CMK (cell line): ENCODE results near the gene ATAD3A.
"Not testable (repeated sequence)": the region's sequence is repeated elsewhere in the genome, so short reads cannot be mapped to it uniquely, and the experiment has no call there.

Experiments used
- DNase-seq: peaks from one replicate; pipeline ENCODE4 v3.0.0-alpha.2; 2010; ENCODE audit warnings: low read depth

Gene ATAD3A

GRCh38 chr1:1554926-1555915 lies 43.3 kb downstream of the ATAD3A start:
- DNase-seq, result no peak

- no peak for DNase-seq
Observed at GRCh38 chr1:1556505-1556904, 44.5 kb downstream of the ATAD3A start.

- DNase-seq, result not testable (repeated sequence)
Observed at GRCh38 chr1:1556961-1557360, 45.0 kb downstream of the ATAD3A start.

DNA sequence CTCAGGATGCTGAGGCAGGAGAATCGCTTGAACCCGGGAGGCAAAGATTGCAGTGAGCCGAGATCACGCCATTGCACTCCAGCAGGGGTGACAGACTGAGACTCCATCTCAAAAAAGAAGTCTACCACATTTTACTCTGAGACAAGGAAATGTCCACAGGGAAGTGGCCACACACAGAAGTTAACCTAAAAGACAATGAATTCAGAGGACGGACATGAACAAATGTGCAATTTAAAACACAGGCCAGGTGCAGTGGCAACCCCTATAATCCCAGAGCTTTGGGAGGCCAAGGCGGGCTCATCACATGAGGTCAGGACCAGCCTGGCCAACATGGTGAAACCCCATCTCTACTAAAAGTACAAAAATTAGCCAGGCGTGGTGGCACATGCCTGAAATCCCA lies 45.7 kb downstream of the ATAD3A start:
- not testable (repeated sequence) for DNase-seq

GRCh38 chr1:1558591-1558990 lies 46.6 kb downstream of the ATAD3A start:
- DNase-seq, result no peak

DNA sequence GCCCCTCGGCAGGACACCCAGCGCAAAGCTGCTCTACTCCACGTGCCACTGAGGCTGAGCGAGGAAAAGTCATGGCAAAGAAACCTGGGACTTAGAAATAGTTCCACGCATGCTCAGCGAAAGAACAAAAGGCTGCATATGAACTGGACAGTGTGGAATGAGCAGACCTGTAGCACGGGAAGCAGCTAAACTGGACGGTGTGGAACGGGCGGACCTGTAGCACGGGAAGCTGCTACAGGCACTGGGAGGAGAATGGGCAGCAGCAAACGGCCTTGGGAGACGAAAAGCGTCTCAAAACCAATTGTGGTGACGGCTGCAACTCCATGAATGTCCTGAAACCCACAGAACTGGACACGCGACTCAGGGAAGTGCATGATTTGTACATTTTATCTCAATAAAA lies 47.1 kb downstream of the ATAD3A start:
- DNase-seq, result no peak

DNA sequence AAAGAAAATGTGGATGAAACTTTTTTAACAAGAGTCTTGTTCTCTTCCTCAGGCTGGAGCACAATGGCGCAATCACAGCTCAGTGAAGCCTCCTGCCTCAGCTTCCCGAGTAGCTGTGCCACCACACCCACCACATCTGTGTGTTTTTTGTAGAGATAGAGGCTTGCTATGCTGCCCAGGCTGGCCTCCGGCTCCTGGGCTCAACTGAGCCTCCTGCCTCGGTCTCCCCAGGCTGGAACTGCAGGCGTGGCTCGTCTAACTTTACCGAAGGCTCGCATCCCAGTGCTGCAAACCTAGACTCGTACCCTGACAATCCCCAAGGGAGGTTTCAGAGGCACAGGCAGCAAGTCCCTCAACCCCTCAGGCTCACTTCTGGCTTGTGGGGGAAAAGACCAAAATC lies 48.2 kb downstream of the ATAD3A start:
- DNase-seq, result no peak

GRCh38 chr1:1561801-1562470 lies 50.0 kb downstream of the ATAD3A start:
- DNase-seq, result no peak

GRCh38 chr1:1562556-1563195 lies 50.7 kb downstream of the ATAD3A start:
- no peak for DNase-seq

GRCh38 chr1:1563688-1564087 lies 51.7 kb downstream of the ATAD3A start:
- DNase-seq, result no peak

- no peak for DNase-seq
Observed at GRCh38 chr1:1564268-1564667, 52.3 kb downstream of the ATAD3A start.

GRCh38 chr1:1565340-1565739 lies 53.4 kb downstream of the ATAD3A start:
- no peak for DNase-seq

DNA sequence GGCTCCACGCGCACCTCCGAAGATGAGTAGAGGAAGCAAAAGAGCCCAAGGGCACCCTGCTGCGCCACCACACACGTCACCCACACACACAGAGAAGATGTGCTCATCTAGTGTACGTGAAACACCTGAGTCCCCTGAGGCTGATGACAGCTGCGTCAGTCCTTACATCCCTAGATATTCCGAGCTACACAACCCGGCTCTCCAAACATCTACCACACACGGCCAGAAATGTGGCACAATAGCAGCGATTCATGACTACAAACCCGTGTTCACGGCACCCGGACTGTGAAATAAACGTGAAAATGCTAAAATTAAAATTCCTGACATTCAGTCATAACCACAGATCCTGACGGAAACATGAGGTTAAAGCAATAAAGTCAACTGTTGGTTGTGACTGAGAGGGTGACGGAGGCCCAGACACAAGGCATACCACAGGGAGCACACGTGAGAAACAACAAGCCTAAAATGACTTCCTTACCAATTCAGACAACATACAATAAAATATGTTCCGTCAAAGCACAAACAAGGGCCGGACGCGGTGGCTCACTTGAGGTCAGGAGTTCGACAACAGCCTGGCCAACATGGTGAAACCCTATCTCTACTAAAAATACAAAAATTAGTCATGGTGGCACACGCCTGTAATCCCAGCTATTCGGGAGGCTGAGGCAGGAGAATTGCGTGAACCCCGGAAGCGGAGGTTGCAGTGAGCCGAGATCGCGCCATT lies 55.4 kb downstream of the ATAD3A start:
- no peak for DNase-seq

- DNase-seq, result no peak
Observed at GRCh38 chr1:1567891-1568291, 55.9 kb downstream of the ATAD3A start.

- DNase-seq, result no peak
Observed at GRCh38 chr1:1569341-1569740, 57.4 kb downstream of the ATAD3A start.

GRCh38 chr1:1573843-1574720 lies 62.1 kb downstream of the ATAD3A start:
- no peak for DNase-seq

DNA sequence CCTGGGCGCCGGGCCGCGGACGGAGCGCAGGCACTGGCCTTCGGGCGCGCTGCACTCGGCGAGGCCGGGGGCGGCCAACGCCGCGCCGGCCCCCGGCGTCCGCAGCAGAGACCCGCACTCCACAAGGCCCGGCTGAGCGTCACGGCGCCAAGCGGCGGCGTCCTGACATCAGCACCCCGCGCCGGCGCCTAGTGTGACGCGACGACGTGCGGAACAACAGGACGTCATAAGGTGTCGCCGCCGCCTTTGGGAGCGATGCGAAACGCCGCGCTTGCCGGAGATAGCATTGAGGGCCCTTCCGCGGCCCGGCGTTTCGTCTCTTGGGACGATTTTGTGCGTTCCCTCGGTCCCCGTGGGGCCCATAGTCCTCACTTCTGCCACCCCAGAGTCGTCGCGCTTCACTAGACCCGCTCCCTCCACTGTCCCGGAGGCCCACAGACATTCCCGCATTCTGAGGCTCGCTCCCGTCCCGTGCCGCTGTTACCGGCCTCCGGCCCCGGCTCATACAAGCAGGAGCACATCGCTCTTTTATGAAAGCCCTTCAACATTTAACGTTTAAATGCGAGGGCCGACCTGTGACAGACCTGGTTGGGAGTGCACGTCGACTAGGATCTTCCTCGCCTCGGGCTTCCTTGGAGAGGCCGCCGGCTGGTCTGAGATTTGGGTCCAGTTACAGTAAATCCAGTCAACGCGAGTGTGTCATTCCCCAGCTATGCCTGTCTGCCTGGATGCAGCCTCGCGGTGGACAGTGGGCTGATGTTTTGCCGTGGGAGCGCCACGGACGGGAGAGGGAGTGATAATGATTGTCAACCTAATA lies 63.0 kb downstream of the ATAD3A start, which contains the start of gene SSU72:
TSS of gene SSU72 (minus strand) at position 143 of the 817 bp plus-strand sequence. CDS start 306 bp downstream, outside the sequence.
- peak; percentile 92 for DNase-seq

GRCh38 chr1:1577367-1578011 lies 65.5 kb downstream of the ATAD3A start:
- no peak for DNase-seq

DNA sequence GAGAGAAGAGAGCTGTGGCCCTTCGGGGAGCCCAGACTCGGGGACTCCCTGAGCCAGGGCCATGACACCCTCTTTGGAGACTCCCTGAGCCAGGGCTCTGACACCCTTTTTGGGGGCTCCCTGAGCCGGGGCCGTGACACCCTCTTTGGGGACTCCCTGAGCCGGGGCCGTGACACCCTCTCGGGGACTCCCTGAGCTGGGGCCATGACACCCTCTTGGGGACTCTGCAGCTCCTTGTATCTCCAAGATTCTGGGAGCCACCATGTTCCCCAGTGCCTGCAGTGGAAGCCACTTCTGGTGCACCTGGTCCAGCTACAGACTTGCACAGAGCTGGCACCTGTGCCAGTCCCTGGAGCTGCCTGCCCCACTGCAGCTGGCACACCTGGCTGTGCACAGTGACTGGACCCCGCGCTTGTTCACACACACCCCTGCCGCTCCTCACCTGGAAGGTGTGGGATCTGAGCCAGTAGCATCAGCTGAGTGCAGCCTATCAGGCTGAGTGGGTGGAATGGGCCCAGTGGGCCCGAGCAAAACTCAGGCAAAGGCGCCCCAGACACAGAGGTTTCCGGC lies 66.5 kb downstream of the ATAD3A start:
- no peak for DNase-seq
